ENCODE measurements around the gene USP32. TPM values are rescaled to one million over a fixed set of nuclear protein-coding genes. Genes with fewer than 3 reads are reported as not detected.
"Not testable (repeated sequence)": the region's sequence is repeated elsewhere in the genome, so short reads cannot be mapped to it uniquely, and the experiment has no call there.

USP32 gene
- total and polyA plus RNA-seq, 5 donors = 13.3 to 43.2 (median 32.8) TPM

- H3K9me3 ChIP-seq (ENCODE audit: control insufficient read depth, low read length) = no peaks in the 10 kb centered on the region
- DNase-seq = no peak
- no peaks in the 10 kb centered on the region for H3K27me3 ChIP-seq (ENCODE audit: control insufficient read depth, insufficient read depth)
- H3K4me3 ChIP-seq (ENCODE audit: low read length) = no peak overlapping the region
- ATAC-seq = peak in 1 of 2 donors; percentile 48
- 78% methylated on average over 4 of the region's 4 CpGs for WGBS
- intact Hi-C loops (cut with DNase I) = no loop called here
- H3K4me1 ChIP-seq (ENCODE audit: control insufficient read depth, insufficient read depth, low read length) = peaks cover 1% of the 10 kb centered on the region
- H3K27ac ChIP-seq (ENCODE audit: low read length) = no peak overlapping the region
Observed at GRCh38 chr17:60188759-60189158, 203.2 kb downstream of the USP32 start.

GRCh38 chr17:60186846-60187745 lies 204.8 kb downstream of the USP32 start:
- 65% methylated on average over 7 of the region's 7 CpGs for WGBS
- intact Hi-C loops (cut with DNase I); H3K27me3 ChIP-seq (ENCODE audit: control insufficient read depth, insufficient read depth); H3K9me3 ChIP-seq (ENCODE audit: control insufficient read depth, low read length); H3K4me1 ChIP-seq (ENCODE audit: control insufficient read depth, insufficient read depth, low read length); ATAC-seq; H3K4me3 ChIP-seq (ENCODE audit: low read length); DNase-seq: not testable (repeated sequence)
- peak overlapping the region; percentile 37 for H3K27ac ChIP-seq (ENCODE audit: low read length)

- H3K4me1 ChIP-seq (ENCODE audit: control insufficient read depth, insufficient read depth, low read length); H3K9me3 ChIP-seq (ENCODE audit: control insufficient read depth, low read length); ATAC-seq; DNase-seq; H3K27me3 ChIP-seq (ENCODE audit: control insufficient read depth, insufficient read depth); intact Hi-C loops (cut with DNase I); H3K4me3 ChIP-seq (ENCODE audit: low read length): not testable (repeated sequence)
- peak overlapping the region; percentile 37 for H3K27ac ChIP-seq (ENCODE audit: low read length)
- 85% methylated on average over 1 of the region's 1 CpG for WGBS
Observed at GRCh38 chr17:60186372-60186771, 205.6 kb downstream of the USP32 start.

- H3K9me3 ChIP-seq (ENCODE audit: control insufficient read depth, low read length); H3K27ac ChIP-seq (ENCODE audit: low read length); ATAC-seq; DNase-seq; intact Hi-C loops (cut with DNase I); H3K27me3 ChIP-seq (ENCODE audit: control insufficient read depth, insufficient read depth); H3K4me3 ChIP-seq (ENCODE audit: low read length); H3K4me1 ChIP-seq (ENCODE audit: control insufficient read depth, insufficient read depth, low read length): not testable (repeated sequence)
- WGBS = 55% methylated on average over 1 of the region's 1 CpG
Observed at GRCh38 chr17:60180380-60180779, 211.6 kb downstream of the USP32 start.

GRCh38 chr17:60178180-60178579 lies 213.8 kb downstream of the USP32 start:
- ATAC-seq; H3K4me1 ChIP-seq (ENCODE audit: control insufficient read depth, insufficient read depth, low read length); H3K9me3 ChIP-seq (ENCODE audit: control insufficient read depth, low read length); intact Hi-C loops (cut with DNase I); DNase-seq; H3K27me3 ChIP-seq (ENCODE audit: control insufficient read depth, insufficient read depth); H3K4me3 ChIP-seq (ENCODE audit: low read length); H3K27ac ChIP-seq (ENCODE audit: low read length): not testable (repeated sequence)
- WGBS = 84% methylated on average over 2 of the region's 2 CpGs

GRCh38 chr17:60176763-60177162 lies 215.2 kb downstream of the USP32 start:
- ATAC-seq; H3K4me3 ChIP-seq (ENCODE audit: low read length); H3K9me3 ChIP-seq (ENCODE audit: control insufficient read depth, low read length); DNase-seq; H3K4me1 ChIP-seq (ENCODE audit: control insufficient read depth, insufficient read depth, low read length); H3K27ac ChIP-seq (ENCODE audit: low read length); intact Hi-C loops (cut with DNase I); H3K27me3 ChIP-seq (ENCODE audit: control insufficient read depth, insufficient read depth): not testable (repeated sequence)
- 91% methylated on average over 5 of the region's 5 CpGs for WGBS

GRCh38 chr17:60174767-60175166 lies 217.2 kb downstream of the USP32 start:
- H3K27ac ChIP-seq (ENCODE audit: low read length); H3K9me3 ChIP-seq (ENCODE audit: control insufficient read depth, low read length); H3K27me3 ChIP-seq (ENCODE audit: control insufficient read depth, insufficient read depth); DNase-seq; H3K4me1 ChIP-seq (ENCODE audit: control insufficient read depth, insufficient read depth, low read length); intact Hi-C loops (cut with DNase I); H3K4me3 ChIP-seq (ENCODE audit: low read length): not testable (repeated sequence)
- WGBS = 83% methylated on average over 6 of the region's 6 CpGs
- ATAC-seq = peak in 1 of 2 donors; percentile 33

GRCh38 chr17:60174035-60174434 lies 217.9 kb downstream of the USP32 start:
- DNase-seq (no peak), ATAC-seq (no peak)
- no peaks in the 10 kb centered on the region for H3K9me3 ChIP-seq (ENCODE audit: control insufficient read depth, low read length)
- H3K4me3 ChIP-seq (ENCODE audit: low read length) = no peak overlapping the region
- intact Hi-C loops (cut with DNase I) = no loop called here
- WGBS = 72% methylated on average over 3 of the region's 3 CpGs
- no peak overlapping the region for H3K27ac ChIP-seq (ENCODE audit: low read length)
- peaks cover 4% of the 10 kb centered on the region for H3K4me1 ChIP-seq (ENCODE audit: control insufficient read depth, insufficient read depth, low read length)
- H3K27me3 ChIP-seq (ENCODE audit: control insufficient read depth, insufficient read depth) = no peaks in the 10 kb centered on the region

- 40% methylated on average over 2 of the region's 2 CpGs for WGBS
- Histone ChIP-seq H3K27ac (ENCODE audit: low read length) (no peak overlapping the region), H3K27me3 (ENCODE audit: control insufficient read depth, insufficient read depth) (no peaks in the 10 kb centered on the region), H3K4me1 (ENCODE audit: control insufficient read depth, insufficient read depth, low read length) (peaks cover 4% of the 10 kb centered on the region), H3K4me3 (ENCODE audit: low read length) (no peak overlapping the region), H3K9me3 (ENCODE audit: control insufficient read depth, low read length) (no peaks in the 10 kb centered on the region)
- intact Hi-C loops (cut with DNase I) = no loop called here
- DNase-seq (no peak), ATAC-seq (peak in 1 of 2 donors; percentile 42)
Observed at GRCh38 chr17:60173304-60173819, 218.6 kb downstream of the USP32 start.

GRCh38 chr17:60171753-60172079 lies 220.2 kb downstream of the USP32 start:
- WGBS = 93% methylated on average over 8 of the region's 8 CpGs
- DNase-seq = no peak
- no peak overlapping the region for H3K27ac ChIP-seq (ENCODE audit: low read length)
- intact Hi-C loops (cut with DNase I) = no loop called here
- no peak for ATAC-seq
- peaks cover 6% of the 10 kb centered on the region for H3K4me1 ChIP-seq (ENCODE audit: control insufficient read depth, insufficient read depth, low read length)
- no peak overlapping the region for H3K4me3 ChIP-seq (ENCODE audit: low read length)
- H3K27me3 ChIP-seq (ENCODE audit: control insufficient read depth, insufficient read depth) = no peaks in the 10 kb centered on the region
- H3K9me3 ChIP-seq (ENCODE audit: control insufficient read depth, low read length) = no peaks in the 10 kb centered on the region

GRCh38 chr17:60170835-60171752 lies 220.8 kb downstream of the USP32 start:
- intact Hi-C loops (cut with DNase I) = no loop called here

More at GRCh38 chr17:60170835-60171752, 220.8 kb downstream of the USP32 start:
- Histone ChIP-seq H3K9me3 (ENCODE audit: control insufficient read depth, low read length) (no peaks in the 10 kb centered on the region), H3K4me3 (ENCODE audit: low read length) (no peak overlapping the region), H3K27me3 (ENCODE audit: control insufficient read depth, insufficient read depth) (no peaks in the 10 kb centered on the region), H3K4me1 (ENCODE audit: control insufficient read depth, insufficient read depth, low read length) (peaks cover 6% of the 10 kb centered on the region), H3K27ac (ENCODE audit: low read length) (no peak overlapping the region)
- WGBS = 66% methylated on average over 8 of the region's 8 CpGs
- DNase-seq = no peak
- ATAC-seq = peak in 1 of 2 donors; percentile 17

All from right cardiac atrium (tissue), 5 donors.